ENCODE data around the gene SLC25A24.
A peak's percentile ranks its signal among the peaks of the same experiment; 100 is the strongest.
"Not testable (repeated sequence)": the region's sequence is repeated elsewhere in the genome, so short reads cannot be mapped to it uniquely, and the experiment has no call there.

SLC25A24 gene

DNA sequence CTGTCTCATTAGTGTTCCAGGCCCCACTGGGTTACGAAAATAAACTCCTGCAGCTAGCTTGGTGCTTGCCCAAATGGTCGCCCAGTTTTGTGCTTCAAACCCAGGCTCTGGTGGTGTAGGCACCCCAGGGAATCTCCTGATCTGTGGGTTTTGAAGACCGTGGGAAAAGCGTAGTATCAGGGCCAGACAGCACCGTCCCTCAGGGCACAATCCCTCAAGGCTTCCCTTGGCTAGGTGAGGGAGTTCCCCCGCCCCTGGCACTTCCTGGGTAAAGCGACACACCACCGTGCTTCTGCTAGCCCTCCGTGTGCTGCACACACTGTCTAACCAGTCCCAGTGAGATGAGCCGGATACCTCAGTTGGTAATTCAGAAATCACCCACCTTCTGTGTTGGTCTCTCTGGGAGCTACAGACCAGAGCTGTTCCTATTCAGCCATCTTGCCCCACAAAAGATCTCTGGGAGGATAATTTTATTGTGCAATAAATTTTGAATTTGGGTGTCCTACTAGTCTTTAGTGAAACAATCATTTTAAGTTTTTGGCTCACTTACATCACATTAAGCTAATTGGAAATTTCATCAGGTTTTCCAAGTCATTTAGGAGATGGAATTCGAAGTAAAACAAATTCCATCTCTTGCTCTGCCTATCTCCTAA is 9.4 kb upstream of the SLC25A24 start:
- no peak for ATAC-seq
- no peaks in the 10 kb centered on the region for H3K36me3 Mint-ChIP-seq
- peak overlapping the region; percentile 35 for H3K27ac Mint-ChIP-seq
- peaks cover 26% of the 10 kb centered on the region for H3K27me3 Mint-ChIP-seq
- H3K9me3 Mint-ChIP-seq: peaks cover 3% of the 10 kb centered on the region
- H3K4me1 Mint-ChIP-seq: peaks cover 8% of the 10 kb centered on the region
- no peak overlapping the region for H3K4me3 Mint-ChIP-seq

DNA sequence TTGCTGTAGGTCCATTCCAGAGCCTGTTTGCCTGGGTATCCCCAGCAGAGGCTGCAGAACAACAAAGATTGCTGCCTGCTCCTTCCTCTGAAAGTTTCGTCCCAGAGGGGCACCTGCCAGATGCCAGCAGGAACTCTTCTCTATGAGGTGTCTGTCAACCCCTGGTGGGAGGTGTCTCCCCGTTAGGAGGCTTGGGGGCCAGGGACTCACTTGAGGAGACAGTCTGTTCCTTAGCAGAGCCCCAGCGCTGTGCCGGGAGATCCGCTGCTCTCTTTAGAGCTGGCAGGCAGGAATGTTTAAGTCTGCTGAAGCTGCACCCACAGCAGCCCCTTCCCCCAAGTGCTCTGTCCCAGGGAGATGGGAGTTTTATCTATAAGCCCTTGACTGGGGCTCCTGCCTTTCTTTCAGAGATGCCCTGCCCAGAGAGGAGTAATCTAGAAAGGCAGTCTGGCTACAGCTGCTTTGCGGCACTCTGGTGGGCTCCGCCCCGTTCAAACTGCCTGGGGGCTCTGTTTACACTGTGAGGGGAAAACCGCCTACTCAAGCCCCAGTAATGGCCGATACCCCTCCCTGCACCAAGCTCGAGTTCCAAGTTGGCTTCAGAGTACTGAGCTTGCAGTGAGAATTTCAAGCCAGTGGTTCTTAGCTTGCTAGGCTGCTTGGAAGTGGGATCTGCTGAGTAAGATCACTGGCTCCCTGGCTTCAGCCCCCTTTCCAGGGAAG is 8.7 kb upstream of the SLC25A24 start:
- Mint-ChIP-seq H3K36me3 (no peaks in the 10 kb centered on the region), H3K4me1 (peaks cover 8% of the 10 kb centered on the region), H3K9me3 (peaks cover 5% of the 10 kb centered on the region), H3K4me3 (no peak overlapping the region), H3K27me3 (peaks cover 26% of the 10 kb centered on the region), H3K27ac (peak overlapping the region; percentile 35)
- ATAC-seq: no peak

DNA sequence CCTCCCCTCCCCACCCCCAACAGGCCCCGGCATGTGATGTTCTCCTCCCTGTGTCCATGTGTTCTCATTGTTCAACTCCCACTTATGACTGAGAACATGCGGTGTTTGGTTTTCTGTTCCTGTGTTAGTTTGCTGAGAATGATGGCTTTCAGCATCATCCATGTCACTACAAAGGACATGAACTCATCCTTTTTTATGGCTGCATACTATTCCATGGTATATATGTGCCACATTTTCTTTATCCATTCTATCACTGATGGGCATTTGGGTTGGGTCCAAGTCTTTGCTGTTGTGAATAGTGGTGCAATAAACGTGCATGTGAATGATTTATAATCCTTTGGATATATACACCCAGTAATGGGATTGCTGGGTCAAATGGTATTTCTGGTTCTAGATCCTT is 3.4 kb upstream of the SLC25A24 start:
- not testable (repeated sequence) for H3K4me1 Mint-ChIP-seq, H3K27me3 Mint-ChIP-seq, H3K9me3 Mint-ChIP-seq, H3K36me3 Mint-ChIP-seq, ATAC-seq, H3K27ac Mint-ChIP-seq, H3K4me3 Mint-ChIP-seq

DNA sequence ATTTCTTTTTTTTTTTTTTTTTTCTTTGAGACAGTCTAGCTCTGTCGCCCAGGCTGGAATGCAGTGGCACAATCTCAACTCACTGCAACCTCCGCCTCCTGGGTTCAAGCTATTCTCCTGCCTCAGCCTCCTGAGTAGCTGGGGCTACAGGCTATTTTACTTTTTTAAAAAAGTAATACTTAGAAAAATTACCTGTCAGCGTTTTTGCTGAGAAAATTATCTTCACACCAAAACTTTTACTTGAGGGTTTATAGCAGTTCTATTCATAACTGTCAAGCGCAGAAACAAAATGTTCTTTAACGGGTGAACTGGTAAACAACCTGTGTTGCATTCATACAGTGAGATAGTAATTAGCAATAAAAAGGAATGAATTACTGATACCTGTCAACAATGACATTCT is 1.5 kb upstream of the SLC25A24 start:
- H3K36me3 Mint-ChIP-seq: peaks cover 7% of the 10 kb centered on the region
- H3K4me3 Mint-ChIP-seq: no peak overlapping the region
- H3K27me3 Mint-ChIP-seq: no peaks in the 10 kb centered on the region
- no peak for ATAC-seq
- peaks cover 6% of the 10 kb centered on the region for H3K9me3 Mint-ChIP-seq
- peaks cover 28% of the 10 kb centered on the region for H3K4me1 Mint-ChIP-seq
- no peak overlapping the region for H3K27ac Mint-ChIP-seq

DNA sequence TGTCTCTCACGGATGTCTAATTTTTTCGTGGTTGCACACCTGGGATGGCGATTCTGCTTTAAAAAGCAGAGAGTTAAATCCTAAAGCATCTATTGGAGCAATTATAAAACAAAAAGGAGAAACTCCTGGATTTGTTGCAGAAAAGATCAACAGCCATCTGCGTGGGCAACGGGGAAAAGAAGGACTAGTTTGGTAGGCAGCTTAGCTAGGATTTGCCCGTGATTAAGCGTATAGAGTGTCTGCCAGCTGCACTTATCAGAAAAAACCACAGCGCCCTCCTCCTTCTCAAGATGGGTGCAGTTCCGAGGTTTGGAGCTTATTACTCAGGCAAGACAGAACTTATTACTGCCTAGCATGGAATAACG is 526 bp upstream of the SLC25A24 start:
- Mint-ChIP-seq H3K27me3 (no peaks in the 10 kb centered on the region), H3K4me3 (peak overlapping the region; percentile 98), H3K4me1 (peaks cover 32% of the 10 kb centered on the region), H3K9me3 (peaks cover 6% of the 10 kb centered on the region), H3K36me3 (peaks cover 7% of the 10 kb centered on the region), H3K27ac (peak overlapping the region; percentile 93)
- peak; percentile 70 for ATAC-seq

DNA sequence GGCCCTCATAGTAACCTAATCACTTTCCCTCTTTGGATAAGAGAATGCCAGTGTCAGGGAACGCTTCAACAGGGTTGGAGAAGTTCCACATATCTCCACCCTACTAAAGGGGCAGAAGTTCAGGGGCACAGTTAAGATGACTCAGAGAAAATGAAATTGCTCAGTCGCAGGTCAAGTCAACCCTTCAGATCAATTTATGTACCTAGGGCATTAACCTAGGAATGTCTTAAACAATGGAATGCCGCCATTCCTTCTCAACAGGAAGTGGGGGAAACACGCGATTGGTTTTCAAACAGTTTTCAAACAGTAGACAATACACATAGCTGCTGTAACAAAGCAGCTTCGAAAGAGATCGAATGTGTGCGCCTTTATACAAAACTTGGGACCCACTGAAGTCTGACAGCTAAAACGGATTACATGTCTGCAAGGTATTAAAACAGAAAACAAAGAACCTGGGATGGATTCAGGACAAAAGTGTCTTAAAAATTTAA is 897 bp downstream of the SLC25A24 start:
- H3K27ac Mint-ChIP-seq: peak overlapping the region; percentile 93
- no peak for ATAC-seq
- peaks cover 4% of the 10 kb centered on the region for H3K9me3 Mint-ChIP-seq
- H3K36me3 Mint-ChIP-seq: peaks cover 16% of the 10 kb centered on the region
- H3K4me3 Mint-ChIP-seq: peak overlapping the region; percentile 98
- H3K4me1 Mint-ChIP-seq: peaks cover 32% of the 10 kb centered on the region
- no peaks in the 10 kb centered on the region for H3K27me3 Mint-ChIP-seq

DNA sequence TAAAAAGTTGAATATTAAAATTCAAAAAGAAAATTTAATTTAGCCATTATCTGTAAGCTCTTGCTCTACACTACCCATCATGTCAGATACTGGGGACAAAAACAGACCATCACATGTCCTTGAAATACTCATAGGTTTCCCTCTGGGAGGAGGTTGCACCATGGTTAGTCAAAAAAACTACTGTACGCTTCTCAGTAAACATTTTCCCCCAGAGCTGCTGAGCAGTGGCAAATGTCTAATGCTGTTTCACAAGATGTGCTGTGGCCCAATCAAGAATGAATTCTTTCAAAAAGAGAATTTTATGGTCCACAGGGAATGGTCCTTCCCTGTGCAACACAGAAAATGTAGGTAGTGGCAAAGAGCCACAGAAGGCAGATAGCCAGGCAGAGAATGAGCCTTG is 6.1 kb downstream of the SLC25A24 start:
- Mint-ChIP-seq H3K36me3 (peaks cover 38% of the 10 kb centered on the region), H3K27ac (no peak overlapping the region), H3K4me3 (no peak overlapping the region), H3K9me3 (no peaks in the 10 kb centered on the region), H3K27me3 (no peaks in the 10 kb centered on the region), H3K4me1 (peaks cover 60% of the 10 kb centered on the region)
- no peak for ATAC-seq

DNA sequence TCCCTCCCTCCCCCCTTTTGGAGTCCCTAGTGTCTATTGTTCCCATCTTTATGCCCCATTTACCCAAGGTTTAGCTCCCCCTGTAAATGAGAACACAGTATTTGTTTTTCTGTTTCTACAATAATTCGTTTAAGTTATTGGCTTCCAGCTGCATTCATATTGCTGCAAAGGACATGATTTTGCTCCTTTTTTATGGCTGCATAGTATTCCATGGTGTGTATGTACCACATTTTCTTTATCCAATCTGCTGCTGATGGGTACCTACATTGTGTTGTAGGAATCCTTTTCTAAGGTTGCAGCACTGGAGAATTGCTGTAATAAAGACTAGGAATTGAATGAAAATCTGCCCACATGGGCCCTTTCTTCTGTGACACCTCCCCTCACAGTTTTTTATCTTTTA is 6.8 kb downstream of the SLC25A24 start:
- ATAC-seq: no peak
- Mint-ChIP-seq H3K27ac (no peak overlapping the region), H3K4me3 (no peak overlapping the region), H3K9me3 (no peaks in the 10 kb centered on the region), H3K36me3 (peaks cover 45% of the 10 kb centered on the region), H3K4me1 (peaks cover 59% of the 10 kb centered on the region), H3K27me3 (no peaks in the 10 kb centered on the region)

DNA sequence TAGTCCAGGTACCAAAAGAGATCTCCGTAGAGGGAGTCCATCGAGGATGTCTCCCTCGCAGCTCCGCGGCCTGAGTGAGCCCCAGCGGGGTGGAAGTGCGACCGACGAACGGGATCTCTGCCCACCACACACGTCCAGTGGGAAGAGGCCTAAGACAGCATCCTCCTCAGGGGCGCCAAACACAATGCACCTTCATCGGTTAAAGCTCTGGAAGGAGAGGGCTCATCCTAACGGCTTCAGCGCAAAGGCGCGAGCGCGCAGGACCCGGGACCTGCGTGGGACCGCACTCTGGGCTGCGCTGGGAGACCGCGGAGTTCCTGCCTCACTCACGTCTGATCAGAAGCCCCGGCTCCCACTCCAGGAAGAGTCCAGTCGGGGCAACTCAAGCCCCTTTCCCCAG is 7.6 kb downstream of the SLC25A24 start:
- Mint-ChIP-seq H3K27ac (no peak overlapping the region), H3K36me3 (peaks cover 51% of the 10 kb centered on the region)

DNA sequence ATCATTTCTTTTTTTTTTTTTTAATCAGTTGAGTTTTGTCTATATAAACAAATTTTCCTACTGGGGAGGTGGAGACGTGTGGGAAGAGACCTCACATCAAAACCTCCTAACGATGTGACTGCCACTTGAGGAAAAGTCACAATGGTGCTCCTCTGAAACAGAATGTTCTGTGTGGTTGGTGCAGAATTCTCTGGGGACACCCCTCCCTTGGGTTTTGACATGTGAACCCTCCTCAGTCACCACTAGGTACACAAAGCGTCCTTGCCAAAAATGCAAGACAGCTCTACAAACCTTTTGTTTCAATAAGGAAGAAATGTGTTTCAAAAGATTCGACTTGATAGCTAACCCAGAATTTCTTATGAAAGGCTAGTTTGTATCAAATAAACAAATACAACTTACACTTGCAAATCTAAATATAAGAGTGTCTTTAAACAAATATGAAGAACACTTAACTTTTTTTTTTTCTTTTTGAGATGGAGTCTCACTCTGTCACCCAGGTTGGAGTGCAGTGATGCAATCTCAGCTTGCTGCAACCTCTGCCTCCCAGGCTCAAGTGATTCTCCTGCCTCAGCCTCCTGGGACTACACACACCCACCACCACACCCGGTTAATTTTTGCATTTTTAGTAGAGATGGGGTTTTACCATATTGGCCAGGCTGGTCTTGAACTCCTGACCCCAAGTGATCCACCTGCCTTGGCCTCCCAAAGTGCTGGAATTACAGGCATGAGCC is 9.3 kb downstream of the SLC25A24 start:
- peaks cover 45% of the 10 kb centered on the region for H3K36me3 Mint-ChIP-seq
- H3K9me3 Mint-ChIP-seq: peaks cover 2% of the 10 kb centered on the region
- H3K4me1 Mint-ChIP-seq: peaks cover 43% of the 10 kb centered on the region
- H3K4me3 Mint-ChIP-seq: no peak overlapping the region
- ATAC-seq: peak; percentile 91
- peak overlapping the region; percentile 49 for H3K27ac Mint-ChIP-seq
- H3K27me3 Mint-ChIP-seq: no peaks in the 10 kb centered on the region

More for the DNA sequence above, 7.6 kb downstream of the SLC25A24 start:
- Mint-ChIP-seq H3K4me1 (peaks cover 52% of the 10 kb centered on the region), H3K27me3 (no peaks in the 10 kb centered on the region), H3K9me3 (peaks cover 2% of the 10 kb centered on the region), H3K4me3 (no peak overlapping the region)
- no peak for ATAC-seq

DNA sequence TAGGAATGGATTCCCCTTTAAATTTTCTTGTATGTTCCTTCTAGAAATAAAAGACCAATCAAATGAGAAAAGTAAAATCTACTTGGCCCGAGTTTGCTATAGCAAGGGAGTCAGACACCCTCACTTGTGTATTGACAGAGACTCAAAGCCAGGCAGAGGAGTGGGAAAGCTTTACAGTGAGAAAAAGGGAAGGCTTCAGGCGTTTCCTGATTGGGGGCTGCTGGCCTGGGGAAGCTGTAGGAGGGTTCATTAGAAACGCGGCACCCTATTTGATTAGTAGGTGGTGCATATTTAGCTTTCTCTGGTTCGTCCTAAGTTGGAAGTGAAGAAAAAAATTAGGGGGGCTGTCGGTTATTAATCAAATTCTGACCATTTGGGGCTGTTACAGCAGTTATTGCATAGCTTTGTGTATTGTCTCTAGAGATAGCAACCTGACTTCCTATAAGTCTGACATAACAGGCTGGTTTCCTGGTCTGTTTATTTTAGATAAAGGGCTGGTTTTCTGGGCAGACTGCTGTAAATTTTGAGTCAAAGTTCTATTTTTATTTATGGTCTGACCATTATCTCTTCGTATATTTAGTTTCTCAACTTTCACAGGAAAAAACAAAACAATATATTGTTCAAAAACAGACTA is 10.0 kb downstream of the SLC25A24 start:
- Mint-ChIP-seq H3K27me3 (no peaks in the 10 kb centered on the region), H3K27ac (peak overlapping the region; percentile 49), H3K9me3 (peaks cover 2% of the 10 kb centered on the region), H3K4me1 (peaks cover 43% of the 10 kb centered on the region), H3K36me3 (peaks cover 42% of the 10 kb centered on the region), H3K4me3 (no peak overlapping the region)
- ATAC-seq: no peak

DNA sequence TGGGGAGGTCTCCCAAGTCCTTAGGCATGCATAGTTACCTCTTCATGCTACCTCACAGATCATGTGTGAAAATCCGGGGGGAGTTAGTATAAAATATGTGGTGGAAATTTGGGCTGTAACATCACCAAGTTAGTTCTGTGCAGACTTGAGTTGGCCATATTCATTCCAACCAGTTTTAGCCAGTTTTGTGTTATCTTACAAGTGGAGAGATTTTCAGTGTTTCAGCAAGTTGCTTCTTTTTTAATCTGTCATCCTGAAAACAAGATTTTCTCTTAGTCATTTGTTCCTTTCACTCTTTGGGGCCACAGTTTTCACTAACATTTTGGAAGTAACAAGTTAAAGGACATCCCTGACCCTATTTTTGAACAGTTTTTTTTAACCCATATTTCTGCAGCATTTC is 11.3 kb downstream of the SLC25A24 start:
- peaks cover 37% of the 10 kb centered on the region for H3K36me3 Mint-ChIP-seq
- no peak overlapping the region for H3K4me3 Mint-ChIP-seq
- H3K27me3 Mint-ChIP-seq: no peaks in the 10 kb centered on the region
- peaks cover 43% of the 10 kb centered on the region for H3K4me1 Mint-ChIP-seq
- H3K9me3 Mint-ChIP-seq: peaks cover 2% of the 10 kb centered on the region
- no peak overlapping the region for H3K27ac Mint-ChIP-seq
- ATAC-seq: no peak

DNA sequence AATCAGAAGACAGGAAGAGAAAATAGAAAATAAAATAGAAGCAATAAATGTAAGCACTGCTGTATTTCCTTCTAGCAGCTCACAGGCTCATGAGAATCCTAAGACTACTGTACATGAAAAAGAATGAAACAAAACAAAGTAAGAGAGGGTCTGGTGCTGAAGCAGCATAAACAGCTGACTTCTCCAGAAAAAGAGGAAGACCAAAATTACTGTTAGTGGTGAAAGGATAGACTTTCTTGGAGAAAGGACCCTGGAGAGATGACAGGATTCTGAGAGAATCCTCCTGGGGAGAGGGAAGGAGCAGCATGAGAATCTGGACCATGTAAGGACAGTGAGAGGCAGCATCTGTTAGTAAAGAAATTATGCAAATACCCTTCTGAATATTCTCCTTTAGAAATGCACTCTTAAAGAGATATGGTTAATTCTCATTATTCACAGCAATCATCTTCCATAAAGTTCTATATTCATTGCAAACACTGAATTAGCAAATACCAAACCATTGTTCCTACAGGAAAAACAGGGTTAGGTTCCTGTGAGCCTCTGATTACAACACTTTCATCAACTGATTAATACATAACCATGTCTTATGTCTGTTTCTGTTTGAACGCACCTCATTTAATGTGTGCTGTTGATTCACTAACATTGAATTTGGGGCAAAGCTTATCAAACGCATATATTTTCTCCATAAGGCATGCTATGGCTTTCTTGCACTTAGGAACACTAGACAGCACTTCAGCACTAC is 17.0 kb downstream of the SLC25A24 start:
- H3K9me3 Mint-ChIP-seq: peaks cover 7% of the 10 kb centered on the region
- no peaks in the 10 kb centered on the region for H3K27me3 Mint-ChIP-seq
- peaks cover 50% of the 10 kb centered on the region for H3K36me3 Mint-ChIP-seq
- no peak for ATAC-seq
- no peak overlapping the region for H3K4me3 Mint-ChIP-seq
- H3K4me1 Mint-ChIP-seq: peaks cover 31% of the 10 kb centered on the region
- peak overlapping the region; percentile 36 for H3K27ac Mint-ChIP-seq

DNA sequence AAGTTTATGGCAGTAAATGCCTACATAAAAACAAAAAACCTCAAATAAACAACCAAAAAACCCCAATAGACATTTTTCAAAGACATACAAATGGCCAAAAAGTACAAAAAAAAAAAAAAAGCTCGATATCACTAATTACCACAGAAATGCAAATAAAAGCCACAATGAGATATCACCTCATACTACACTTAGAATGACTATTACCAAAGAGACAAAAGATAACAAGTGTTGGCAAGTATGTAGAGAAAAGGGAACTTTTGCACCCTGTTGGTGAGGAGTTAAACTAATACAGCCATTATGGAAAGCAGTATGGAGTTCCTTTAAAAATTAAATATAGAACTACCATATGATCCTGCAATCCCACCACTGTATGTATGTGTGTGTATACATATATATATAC is 21.1 kb downstream of the SLC25A24 start:
- peaks cover 14% of the 10 kb centered on the region for H3K9me3 Mint-ChIP-seq
- no peak for ATAC-seq
- H3K4me3 Mint-ChIP-seq: no peak overlapping the region
- no peaks in the 10 kb centered on the region for H3K27me3 Mint-ChIP-seq
- no peak overlapping the region for H3K27ac Mint-ChIP-seq
- peaks cover 37% of the 10 kb centered on the region for H3K4me1 Mint-ChIP-seq
- H3K36me3 Mint-ChIP-seq: peaks cover 83% of the 10 kb centered on the region

DNA sequence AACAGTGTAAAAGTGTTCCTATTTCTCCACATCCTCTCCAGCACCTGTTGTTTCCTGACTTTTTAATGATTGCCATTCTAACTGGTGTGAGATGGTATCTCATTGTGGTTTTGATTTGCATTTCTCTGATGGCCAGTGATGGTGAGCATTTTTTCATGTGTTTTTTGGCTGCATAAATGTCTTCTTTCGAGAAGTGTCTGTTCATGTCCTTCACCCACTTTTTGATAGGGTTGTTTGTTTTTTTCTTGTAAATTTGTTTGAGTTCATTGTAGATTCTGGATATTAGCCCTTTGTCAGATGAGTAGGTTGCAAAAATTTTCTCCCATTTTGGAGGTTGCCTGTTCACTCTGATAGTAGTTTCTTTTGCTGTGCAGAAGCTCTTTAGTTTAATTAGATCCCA is 37.7 kb downstream of the SLC25A24 start:
- H3K4me1 Mint-ChIP-seq, H3K9me3 Mint-ChIP-seq, H3K27me3 Mint-ChIP-seq, ATAC-seq, H3K27ac Mint-ChIP-seq, H3K4me3 Mint-ChIP-seq: not testable (repeated sequence)
- H3K36me3 Mint-ChIP-seq: peaks cover 14% of the 10 kb centered on the region

Data from stimulated activated memory B cell treated with anti-CD40 and anti-IgM and Interleukin-4, amounts not matched to agents 10 μg/mL and 1 μg/mL and 100 μg/mL, for 72 hours (primary cell).